ENCODE results near the gene MB. TPM values are rescaled to one million over a fixed set of nuclear protein-coding genes. Genes with fewer than 3 reads are reported as not detected.
"Not testable (repeated sequence)": the region's sequence is repeated elsewhere in the genome, so short reads cannot be mapped to it uniquely, and the experiment has no call there.

MB gene
- total RNA-seq, 1 experiment from 2014 or later: 1.5 TPM

- H3K36me3 ChIP-seq (ENCODE audit: control insufficient read depth in 1 of 2, insufficient read depth in 2 of 2, low read length in 2 of 2); H3K9me3 ChIP-seq (ENCODE audit: control insufficient read depth in 1 of 2, insufficient read depth in 1 of 2, low read depth in 1 of 2, low read length in 2 of 2); H3K9me2 ChIP-seq (ENCODE audit: insufficient read depth); H3K79me2 ChIP-seq (ENCODE audit: insufficient read depth, low read length); H3K9ac ChIP-seq (ENCODE audit: low read length); RAD21 ChIA-PET (ENCODE audit: low non-redundant PET in 1 of 2, low total read pairs in 2 of 2, uncharacterized antibody in 2 of 2, unreplicated experiment in 2 of 2); POLR2A ChIA-PET; H3K4me2 ChIP-seq (ENCODE audit: low read length); H3K4me3 ChIP-seq (replicated peaks in 1 of 2; ENCODE audit: low read depth in 1 of 2, low read length in 2 of 2); ATAC-seq; H2AFZ ChIP-seq (ENCODE audit: low read depth, low read length, poor library complexity, severe bottlenecking); DNase-seq (ENCODE audit: low read depth, low spot score); H3K27me3 ChIP-seq (ENCODE audit: insufficient read depth, low read length); BruUV-seq (replicated peaks); H3K27ac ChIP-seq (ENCODE audit: low read depth, low read length); H4K20me1 ChIP-seq (ENCODE audit: insufficient read depth): not testable (repeated sequence)
- CTCF ChIA-PET: interaction anchor here (1.0 kb wide), 1 partner anchor 194 kb away, joined by 3 read pairs; no protein-coding TSS in a partner anchor
- intact Hi-C loops (cut with micrococcal nuclease): loop anchor here (1.0 to 2.0 kb wide), 4 partner anchors 35 to 274 kb away; no protein-coding TSS in a partner anchor
- peaks cover 17 to 39% of the 10 kb centered on the region in 2 experiments for H3K4me1 ChIP-seq (ENCODE audit: control insufficient read depth in 1 of 2, insufficient read depth in 2 of 2, low read length in 2 of 2)
These were observed 6.8 kb upstream of the MB start for GRCh38 chr22:35623885-35624284.

- no peak for TF ChIP-seq FOSL1 (IDR thresholded peaks at IDR 0.05; ENCODE audit: low read depth)
- TF ChIP-seq SIN3A (IDR thresholded peaks at IDR 0.05; ENCODE audit: low read depth): no peak
- no peak for TF ChIP-seq ELF1 (IDR thresholded peaks at IDR 0.05; ENCODE audit: borderline replicate concordance, low read depth)
- no peak for TF ChIP-seq POLR2A (IDR thresholded peaks at IDR 0.05; ENCODE audit: borderline replicate concordance, extremely low read depth, insufficient read depth, insufficient read length)
- TF ChIP-seq ATF3 (IDR thresholded peaks at IDR 0.05): no peak
- no peak for TF ChIP-seq YY1 (IDR thresholded peaks at IDR 0.05; ENCODE audit: extremely low read depth, insufficient replicate concordance, low read depth, low read length)
- TF ChIP-seq SRF (IDR thresholded peaks at IDR 0.05; ENCODE audit: low read depth): no peak
- no peak for TF ChIP-seq CEBPB (IDR thresholded peaks at IDR 0.05; ENCODE audit: low read depth)
- TF ChIP-seq JUND (IDR thresholded peaks at IDR 0.05): no peak
- no peak for TF ChIP-seq CTCF (IDR thresholded peaks at IDR 0.05 in 2 of 3, conservative IDR thresholded peaks at IDR 0.05 in 1 of 3; ENCODE audit: borderline replicate concordance in 1 of 3, insufficient read depth in 1 of 3, low read depth in 2 of 3, low read length in 2 of 3)
- TF ChIP-seq EZH2phosphoT487 (IDR thresholded peaks at IDR 0.05; ENCODE audit: borderline replicate concordance): no peak
- no peak for TF ChIP-seq ZBTB33 (IDR thresholded peaks at IDR 0.05; ENCODE audit: extremely low read depth, insufficient replicate concordance, low read length)
- TF ChIP-seq EZH2 (IDR thresholded peaks at IDR 0.05): no peak
- no peak for TF ChIP-seq ZFX (IDR thresholded peaks at IDR 0.05)
- TF ChIP-seq SP1 (IDR thresholded peaks at IDR 0.05; ENCODE audit: low read depth): no peak
- no peak for TF ChIP-seq CBX3 (IDR thresholded peaks at IDR 0.05; ENCODE audit: low read depth)
- Histone ChIP-seq H3K9ac (ENCODE audit: low read length) (no peak overlapping the region), H4K20me1 (ENCODE audit: insufficient read depth) (no peaks in the 10 kb centered on the region), H3K4me1 (ENCODE audit: control insufficient read depth in 1 of 2, insufficient read depth in 2 of 2, low read length in 2 of 2) (peaks cover 5 to 26% of the 10 kb centered on the region in 2 experiments), H2AFZ (ENCODE audit: low read depth, low read length, poor library complexity, severe bottlenecking) (peak overlapping the region; percentile 95), H3K27me3 (ENCODE audit: insufficient read depth, low read length) (no peaks in the 10 kb centered on the region), H3K4me2 (ENCODE audit: low read length) (peak overlapping the region; percentile 40; the same call in 1 of the 2 replicates), H3K9me2 (ENCODE audit: insufficient read depth) (no peaks in the 10 kb centered on the region), H3K4me3 (replicated peaks in 1 of 2; ENCODE audit: low read depth in 1 of 2, low read length in 2 of 2) (no peak overlapping the region), H3K27ac (ENCODE audit: low read depth, low read length) (peak overlapping the region; percentile 3; the same call in 1 of the 2 replicates), H3K36me3 (ENCODE audit: control insufficient read depth in 1 of 2, insufficient read depth in 2 of 2, low read length in 2 of 2) (no peaks in the 10 kb centered on the region), H3K79me2 (ENCODE audit: insufficient read depth, low read length) (no peaks in the 10 kb centered on the region), H3K9me3 (ENCODE audit: control insufficient read depth in 1 of 2, insufficient read depth in 1 of 2, low read depth in 1 of 2, low read length in 2 of 2) (no peaks in the 10 kb centered on the region)
- CTCF ChIA-PET: interaction anchor here (1.0 to 2.5 kb wide), 3 partner anchors 9 to 271 kb away, joined by 4 to 9 read pairs (median 5); no protein-coding TSS in a partner anchor
- POLR2A ChIA-PET: no interaction called here
- intact Hi-C loops (cut with micrococcal nuclease): loop anchor here (2.0 kb wide), 2 partner anchors 34 to 130 kb away; no protein-coding TSS in a partner anchor
- ATAC-seq (no peak), DNase-seq (ENCODE audit: low read depth, low spot score) (no peak)
- RAD21 ChIA-PET (ENCODE audit: low non-redundant PET in 1 of 2, low total read pairs in 2 of 2, uncharacterized antibody in 2 of 2, unreplicated experiment in 2 of 2): no interaction called here
- no TSS peak for BruUV-seq (replicated peaks)
These were observed 5.2 kb upstream of the MB start for GRCh38 chr22:35622191-35622913.
